Islet precursor cell (in vitro differentiated cells): ENCODE data around the gene SLC26A1.
A peak's percentile ranks its signal among the peaks of the same experiment; 100 is the strongest.

Experiments used
- DNase-seq: peaks from one replicate; pipeline ENCODE4 v3.0.0-alpha.2; 2018

The SLC26A1 gene

GRCh38 chr4:1028574-1029220 is 35.5 kb upstream of the SLC26A1 start:
- no peak for DNase-seq

- peak; percentile 81 for DNase-seq
Observed at GRCh38 chr4:1027915-1028238, 34.7 kb upstream of the SLC26A1 start.

- no peak for DNase-seq
Observed at GRCh38 chr4:1027219-1027914, 34.2 kb upstream of the SLC26A1 start.

- no peak for DNase-seq
Observed at GRCh38 chr4:1026115-1026514, 32.9 kb upstream of the SLC26A1 start.

GRCh38 chr4:1024882-1025545 is 31.8 kb upstream of the SLC26A1 start:
- DNase-seq, result no peak

GRCh38 chr4:1023895-1024740 is 30.9 kb upstream of the SLC26A1 start:
- DNase-seq, result no peak

- no peak for DNase-seq
Observed at GRCh38 chr4:1023075-1023640, 30.0 kb upstream of the SLC26A1 start.

- DNase-seq, result no peak
Observed at GRCh38 chr4:1022739-1023066, 29.5 kb upstream of the SLC26A1 start.

GRCh38 chr4:1022051-1022738 is 29.0 kb upstream of the SLC26A1 start:
- no peak for DNase-seq

- no peak for DNase-seq
Observed at GRCh38 chr4:1021386-1022050, 28.3 kb upstream of the SLC26A1 start.

GRCh38 chr4:1019729-1020470 is 26.7 kb upstream of the SLC26A1 start:
- DNase-seq, result no peak

GRCh38 chr4:1019320-1019719 is 26.1 kb upstream of the SLC26A1 start:
- no peak for DNase-seq

GRCh38 chr4:1018147-1019020 is 25.2 kb upstream of the SLC26A1 start:
- DNase-seq, result no peak

- DNase-seq, result no peak
Observed at GRCh38 chr4:1017706-1018105, 24.5 kb upstream of the SLC26A1 start.

- DNase-seq, result no peak
Observed at GRCh38 chr4:1017211-1017610, 24.0 kb upstream of the SLC26A1 start.

- DNase-seq, result no peak
Observed at GRCh38 chr4:1015746-1016145, 22.5 kb upstream of the SLC26A1 start.

- DNase-seq, result no peak
Observed at GRCh38 chr4:1015179-1015578, 22.0 kb upstream of the SLC26A1 start.

- DNase-seq, result no peak
Observed at GRCh38 chr4:1014291-1015167, 21.3 kb upstream of the SLC26A1 start.
